HG03060 (cell line): ENCODE data around the gene DUSP8.

Experiments
- ATAC-seq: cut with Tn5 transposase; IDR thresholded peaks from one replicate; pipeline ENCODE4 v1.9.1; 2021; ENCODE audit warnings: low read depth, moderate number of reproducible peaks; ENCODE audit not compliant: unreplicated experiment

The DUSP8 gene

DNA sequence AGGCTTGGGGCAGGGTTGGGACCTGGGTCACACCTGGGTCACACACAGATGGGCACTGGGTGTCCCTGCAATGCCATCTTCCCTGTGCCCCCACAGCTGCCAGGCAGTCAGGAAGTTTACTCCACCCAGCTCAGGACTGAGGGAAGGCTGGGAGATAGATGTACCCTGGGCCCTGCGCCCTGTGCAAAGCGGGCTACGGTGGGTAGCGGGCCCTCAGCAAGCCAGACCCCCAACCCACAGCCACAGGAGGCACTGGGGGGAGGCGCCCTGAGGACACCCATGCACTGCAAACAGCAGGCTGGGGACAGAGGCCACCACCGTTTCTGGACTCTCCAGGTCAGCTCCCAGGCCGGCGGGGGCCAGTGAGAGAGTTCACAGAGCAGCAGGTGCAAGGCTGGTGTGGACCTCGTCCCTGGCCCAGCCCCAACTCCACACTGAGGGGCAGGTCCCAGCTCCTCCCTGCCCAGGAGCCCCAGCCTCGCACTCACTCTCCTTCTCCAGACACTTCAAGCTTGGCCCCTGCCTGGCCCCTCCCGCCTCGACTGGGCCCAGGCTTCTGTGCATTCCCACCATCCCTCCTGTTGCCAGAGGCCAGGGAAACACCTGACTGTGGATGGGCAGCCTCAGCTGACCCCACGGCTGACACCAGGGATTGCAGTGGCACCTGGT is 4.9 kb downstream of the DUSP8 start:
- ATAC-seq = no peak

DNA sequence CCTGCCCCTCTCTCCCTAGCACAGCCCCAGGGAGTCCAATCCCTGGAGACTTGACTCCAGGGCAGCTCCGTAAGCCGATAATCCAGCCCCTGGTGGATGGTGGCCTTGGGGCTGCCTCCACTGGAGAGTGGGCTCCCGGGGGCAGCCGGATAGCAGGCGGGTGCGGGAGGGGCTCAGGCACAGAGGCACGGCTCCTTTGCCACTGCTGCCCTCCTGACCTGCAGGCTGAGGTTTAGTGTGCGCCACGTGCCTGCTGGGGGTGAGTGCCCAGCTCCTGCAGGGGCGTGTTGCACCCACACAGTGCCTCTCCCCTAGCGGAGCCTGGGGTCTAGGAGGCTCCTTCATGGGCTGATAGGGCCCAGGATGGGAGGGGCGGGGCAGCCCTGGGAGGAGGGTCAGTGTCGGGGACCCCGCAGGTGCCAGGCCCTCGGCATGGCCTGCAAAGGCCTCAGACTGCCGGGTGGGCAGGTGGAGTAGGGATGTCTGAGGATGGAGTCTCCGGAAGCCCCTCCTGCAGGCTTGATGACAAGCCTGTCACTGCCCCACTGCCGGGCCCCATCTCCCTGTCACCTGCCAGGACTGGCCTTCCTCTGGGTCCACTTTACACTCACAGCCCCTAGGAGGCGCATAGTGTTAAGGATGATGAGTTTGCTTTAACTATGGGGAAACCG is 5.6 kb downstream of the DUSP8 start:
- no peak for ATAC-seq

DNA sequence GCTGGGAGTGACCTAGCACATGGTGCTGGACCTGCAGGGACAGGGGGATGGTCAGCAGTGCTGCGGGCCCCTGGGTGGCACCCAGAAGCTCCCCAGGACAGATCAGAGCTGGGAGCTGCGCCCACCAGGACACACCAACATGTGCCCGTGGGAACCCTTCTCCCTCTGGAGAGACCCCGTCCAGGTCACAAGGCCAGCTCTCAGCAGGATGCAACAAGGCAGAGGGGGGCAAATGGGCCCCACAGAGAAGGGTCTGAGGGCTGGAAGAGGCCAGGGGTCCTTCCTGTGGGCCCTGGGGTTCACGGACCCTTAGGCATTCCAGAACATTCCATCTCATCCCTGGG is 6.2 kb downstream of the DUSP8 start:
- no peak for ATAC-seq

DNA sequence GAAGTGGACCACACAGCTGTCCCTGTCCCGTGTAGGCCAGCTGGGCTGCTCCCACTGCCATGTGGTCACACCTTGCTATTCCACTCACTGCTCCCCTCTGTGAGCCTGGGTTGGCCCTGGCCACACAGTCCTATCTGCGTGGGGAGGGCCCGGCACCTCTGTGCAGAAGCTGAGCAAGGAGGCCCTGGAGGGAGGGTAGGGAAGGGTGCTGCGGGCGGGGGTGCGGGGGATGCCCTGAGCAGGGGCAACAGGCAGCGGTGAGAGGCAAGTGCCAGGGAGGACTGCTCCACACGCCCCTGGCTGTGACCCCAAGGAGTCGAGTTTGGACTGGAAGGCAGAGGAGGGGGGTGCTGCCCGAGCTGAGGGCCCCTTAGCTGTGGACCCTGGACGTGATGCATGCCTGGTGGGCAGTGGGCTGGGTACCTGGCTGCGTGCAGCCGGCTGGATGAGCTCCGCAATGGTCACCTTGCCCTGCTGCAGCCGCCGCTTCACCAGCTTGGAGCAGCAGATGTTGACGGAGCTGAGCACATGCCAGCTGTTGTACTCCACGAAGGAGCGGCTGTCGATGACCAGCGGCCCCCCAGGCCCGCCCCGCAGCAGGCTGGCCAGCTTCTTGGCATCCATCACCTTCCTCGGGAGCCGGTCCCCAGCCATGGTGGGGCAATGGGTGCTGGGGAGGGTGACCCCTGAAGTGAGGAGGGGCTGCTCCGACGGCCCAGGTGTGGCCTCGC is 6.7 kb downstream of the DUSP8 start:
- no peak for ATAC-seq

DNA sequence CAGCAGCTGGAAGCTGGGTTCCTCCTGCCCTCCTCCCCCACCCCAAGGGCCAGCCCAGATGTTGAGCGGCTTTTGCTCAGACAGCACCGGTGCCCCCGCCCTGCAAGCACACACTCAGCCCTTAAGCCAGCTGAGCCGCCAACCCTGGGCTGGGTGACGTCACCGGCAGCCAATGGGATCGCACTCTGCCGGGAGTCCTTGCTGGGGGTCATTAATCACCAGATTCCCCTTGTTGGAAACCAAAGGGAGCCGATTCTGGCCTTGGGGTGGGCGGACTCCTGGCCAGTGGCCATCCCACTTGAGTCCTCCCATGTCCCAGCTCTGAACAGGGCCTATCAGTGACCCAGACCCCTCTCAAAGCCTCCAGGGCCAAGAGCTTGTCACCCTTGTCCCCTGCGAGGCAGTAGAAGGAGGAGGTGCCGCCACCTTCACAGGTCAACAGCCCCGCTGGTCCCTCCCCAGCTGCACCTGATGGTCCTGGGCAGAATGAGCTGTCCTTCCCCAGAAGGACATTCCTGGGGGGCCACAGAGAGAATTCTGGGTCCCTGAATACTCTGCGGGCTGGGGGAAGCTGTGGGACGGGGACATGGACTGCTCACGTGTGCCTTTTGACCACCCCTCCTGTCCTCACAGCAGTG is 7.4 kb downstream of the DUSP8 start:
- ATAC-seq = no peak

DNA sequence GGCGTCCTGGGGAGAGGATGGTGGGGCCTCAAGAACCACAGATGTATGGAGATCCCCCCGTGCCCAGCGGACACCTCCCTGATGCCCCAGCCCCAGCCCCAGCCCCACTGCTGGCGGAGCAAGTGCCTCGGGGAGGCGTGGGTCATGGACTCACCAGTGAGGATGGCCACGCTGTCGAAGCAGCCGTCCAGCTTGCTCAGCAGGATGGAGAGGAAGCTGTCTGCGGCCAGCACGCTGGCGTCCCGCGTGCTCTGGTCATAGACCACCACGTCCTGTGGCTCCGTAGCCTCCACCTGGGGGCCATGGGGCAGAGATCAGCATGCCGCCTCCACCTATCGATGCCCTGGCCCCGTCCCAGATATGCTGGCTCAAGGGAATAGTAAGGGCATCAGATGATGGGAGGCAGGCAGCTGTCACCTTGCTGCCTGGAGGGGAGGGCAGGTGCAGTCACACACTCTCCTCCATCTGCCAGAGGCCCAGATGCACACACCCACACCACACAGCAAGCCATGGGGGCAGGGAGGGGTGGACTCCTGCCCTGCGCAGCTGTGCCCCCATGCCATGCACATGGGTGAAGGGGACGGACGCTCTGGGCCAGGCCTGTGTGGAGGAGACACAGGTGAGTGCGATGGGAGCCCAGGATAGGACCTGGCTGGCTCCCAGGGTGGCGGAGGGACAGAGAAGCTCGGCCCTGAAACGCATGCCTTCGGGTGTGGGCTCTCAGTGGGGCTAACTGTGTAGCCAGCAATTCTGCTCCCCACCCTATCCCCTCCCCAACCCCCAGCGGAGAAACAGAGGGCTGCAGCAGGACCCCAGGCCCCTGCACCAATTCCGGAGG is 8.2 kb downstream of the DUSP8 start:
- ATAC-seq = no peak

DNA sequence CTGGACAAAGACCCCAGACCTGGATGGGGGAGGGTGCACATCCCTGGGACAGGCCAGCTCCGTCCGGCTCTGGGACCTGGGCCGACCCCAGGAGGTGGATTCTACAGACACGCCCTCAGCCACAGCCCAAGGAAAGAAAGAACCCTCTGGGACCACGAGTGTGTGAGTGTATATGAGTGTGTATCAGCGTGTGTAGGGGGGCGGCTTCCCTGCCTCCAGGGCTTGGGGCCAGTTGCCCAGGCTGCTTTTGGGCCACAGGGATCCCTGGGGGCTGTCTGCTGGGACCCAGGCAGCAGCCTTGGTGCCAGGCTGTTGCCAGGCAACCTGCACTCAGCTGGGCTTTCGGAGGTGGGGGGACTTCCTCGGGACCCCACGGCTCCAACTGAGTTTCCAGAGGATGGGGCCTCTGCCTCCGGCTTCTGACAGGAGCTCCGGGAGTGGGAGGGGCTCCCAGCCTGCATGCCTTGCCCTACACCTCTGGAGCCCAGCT is 8.9 kb downstream of the DUSP8 start:
- no peak for ATAC-seq

DNA sequence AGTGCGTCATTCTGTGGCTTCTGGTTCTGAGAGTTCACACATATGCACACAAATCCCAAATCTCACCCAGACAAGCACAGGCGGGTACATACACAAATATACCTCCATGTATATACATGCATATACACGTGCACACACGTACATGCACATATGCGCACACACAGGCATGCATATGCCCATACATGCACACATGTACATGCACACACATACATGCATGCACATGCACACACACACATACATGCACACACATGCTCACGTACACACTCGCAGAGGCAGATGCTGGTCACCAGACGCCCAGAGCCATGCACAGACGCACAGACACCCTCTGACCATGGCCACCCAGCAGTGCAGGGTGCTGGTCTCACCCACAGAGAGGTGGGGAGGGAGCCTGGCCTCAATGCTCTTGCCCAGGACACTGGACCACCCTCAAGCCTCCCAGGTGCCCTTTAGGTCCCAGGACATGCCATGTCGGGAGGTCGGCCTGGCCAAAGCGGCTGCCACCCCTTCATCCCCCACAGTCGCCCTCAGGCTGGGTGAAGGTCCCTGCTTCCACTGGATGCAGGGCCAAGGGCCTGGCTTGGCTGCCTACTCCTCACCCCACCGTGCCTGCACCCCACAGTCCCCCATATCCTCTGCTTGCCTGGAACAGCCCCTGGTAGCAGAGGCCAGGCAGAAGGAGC is 9.5 kb downstream of the DUSP8 start:
- no peak for ATAC-seq

DNA sequence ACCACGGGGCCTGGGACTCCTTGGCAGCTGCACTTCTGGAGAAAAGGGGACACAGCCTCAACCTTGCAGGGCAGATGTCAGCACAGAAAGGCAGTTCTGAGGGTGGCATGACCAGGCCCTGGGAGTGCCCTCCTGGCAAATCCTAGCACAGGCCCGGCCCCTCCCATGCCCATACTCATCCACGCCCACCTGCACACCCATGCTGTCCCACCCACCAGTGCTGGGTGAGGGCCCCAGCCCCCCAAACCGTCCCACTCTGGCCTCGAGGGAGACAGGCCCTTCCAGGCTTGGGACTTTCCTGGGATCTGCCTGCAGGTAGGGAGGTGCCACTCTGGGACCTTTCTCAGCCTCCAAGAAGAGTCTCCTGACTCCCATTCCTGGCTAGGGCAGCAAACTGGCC is 10.1 kb downstream of the DUSP8 start:
- ATAC-seq = no peak

DNA sequence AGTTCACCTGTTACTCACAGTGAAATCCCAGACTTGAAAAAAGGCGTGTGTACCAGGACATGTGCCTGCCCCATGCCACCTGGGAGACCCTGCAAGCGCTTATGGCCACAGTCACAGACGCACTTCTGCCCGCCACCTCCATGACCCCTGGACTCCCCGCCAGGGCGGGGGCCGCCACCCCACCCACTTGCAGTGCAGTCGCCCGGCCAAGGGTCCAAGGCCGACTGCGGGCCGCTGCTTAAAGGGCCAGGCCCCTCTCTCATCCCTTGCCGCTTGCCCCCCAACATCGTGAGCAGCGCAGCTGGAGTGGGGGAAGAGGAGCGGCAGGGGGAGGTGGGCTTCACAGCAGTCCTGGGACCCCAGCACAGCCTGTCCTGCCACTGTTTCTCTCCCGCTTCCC is 10.8 kb downstream of the DUSP8 start:
- ATAC-seq = no peak

DNA sequence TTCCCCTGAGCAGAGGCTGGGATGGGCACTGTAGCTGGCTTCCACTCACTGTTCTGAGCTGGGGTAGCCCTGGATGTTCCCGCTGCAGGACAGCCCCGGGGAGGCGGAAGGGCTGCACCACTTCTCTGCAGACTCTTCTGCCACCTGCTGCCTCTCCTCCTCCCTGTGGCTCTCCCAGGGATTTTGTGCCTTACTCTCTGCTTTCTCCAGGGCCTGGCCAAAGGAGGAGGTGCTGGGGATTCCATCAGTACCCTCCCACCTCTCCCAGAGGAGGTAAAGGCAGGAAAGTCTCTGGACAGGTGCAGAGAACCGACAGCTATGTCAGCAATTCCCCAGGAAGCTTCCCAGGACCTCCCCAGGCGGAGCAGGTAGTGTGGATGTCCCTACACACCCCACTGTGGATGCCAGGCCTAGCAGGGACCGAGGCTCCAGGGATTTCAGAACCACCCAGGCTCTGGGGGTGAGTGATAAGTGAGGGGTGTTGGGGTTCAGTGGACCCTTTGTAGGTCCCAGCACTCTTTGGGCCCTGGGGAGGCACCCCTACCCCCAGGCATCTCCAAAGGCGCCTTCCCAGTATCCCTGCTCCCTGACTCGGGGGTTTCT is 11.3 kb downstream of the DUSP8 start:
- ATAC-seq = no peak

DNA sequence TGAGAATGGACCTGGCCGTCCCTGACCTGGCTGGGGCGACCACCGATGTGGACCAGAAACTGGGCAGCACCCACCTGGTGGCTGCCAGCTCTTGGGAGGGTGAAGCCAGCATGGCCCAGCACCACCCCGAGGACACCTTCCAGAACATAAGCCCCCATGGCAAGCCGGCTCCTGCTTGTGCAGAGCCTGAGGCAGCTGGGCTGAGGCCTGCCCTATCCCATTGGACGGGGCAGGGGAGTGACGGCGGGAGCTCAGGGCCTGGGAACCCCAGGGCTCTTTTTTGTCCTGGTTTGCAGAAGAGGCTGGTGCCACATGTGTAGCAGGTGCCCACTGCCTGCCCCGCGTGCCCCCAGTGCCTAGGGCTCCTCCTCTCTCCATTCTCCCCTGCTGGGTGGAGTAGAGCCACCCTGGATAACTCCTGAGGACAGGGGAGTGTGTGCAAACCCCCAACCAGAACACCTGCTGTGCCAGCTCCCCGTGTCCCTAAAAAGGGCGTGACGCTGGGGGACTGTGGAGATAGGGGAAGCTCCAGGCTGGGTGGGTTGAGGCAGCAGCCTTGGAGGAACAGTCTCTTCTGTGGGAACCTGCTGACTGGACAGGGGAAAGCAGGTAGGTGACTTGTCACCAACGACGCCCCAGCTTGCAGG is 11.9 kb downstream of the DUSP8 start:
- no peak for ATAC-seq

DNA sequence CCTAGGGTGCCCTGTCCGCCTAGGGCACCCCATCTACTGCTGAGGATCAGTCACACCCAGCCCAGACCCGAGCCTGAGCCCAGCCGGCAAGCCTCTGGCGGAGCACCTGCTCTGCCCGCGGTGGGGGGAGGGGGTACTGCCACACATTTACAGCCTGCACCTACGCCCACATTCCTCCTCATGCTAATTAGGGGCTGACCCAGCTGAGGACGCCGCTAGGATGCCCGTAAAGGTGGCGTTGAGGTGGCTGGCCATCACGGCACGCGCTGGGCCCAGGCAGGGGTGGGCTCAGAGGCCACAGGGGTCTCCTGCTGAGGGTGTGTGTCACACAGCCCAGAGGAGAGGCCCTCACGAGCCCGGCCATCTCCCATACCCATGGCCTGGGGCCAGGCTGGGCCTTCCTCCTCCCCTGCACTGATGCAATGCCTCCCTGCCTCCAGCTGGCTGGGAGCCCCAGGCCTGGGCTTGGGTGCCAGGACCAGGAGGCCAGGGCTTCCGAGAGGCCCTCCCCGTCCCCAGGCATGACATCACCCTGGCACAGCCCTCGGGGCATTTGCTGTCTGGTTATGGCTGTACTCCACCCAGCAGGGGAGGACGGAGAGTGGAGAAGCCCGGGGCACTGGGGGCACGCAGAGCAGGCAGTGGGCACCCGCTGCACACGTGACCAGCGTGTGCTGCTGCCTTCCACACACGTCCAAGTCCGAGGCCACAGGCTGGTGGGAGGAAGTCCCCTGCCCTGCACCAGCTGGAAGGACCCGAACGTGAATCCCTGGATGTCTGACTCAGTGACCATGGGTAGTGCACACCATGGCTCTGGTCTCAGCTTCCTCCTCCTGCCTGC is 12.7 kb downstream of the DUSP8 start:
- ATAC-seq = no peak

DNA sequence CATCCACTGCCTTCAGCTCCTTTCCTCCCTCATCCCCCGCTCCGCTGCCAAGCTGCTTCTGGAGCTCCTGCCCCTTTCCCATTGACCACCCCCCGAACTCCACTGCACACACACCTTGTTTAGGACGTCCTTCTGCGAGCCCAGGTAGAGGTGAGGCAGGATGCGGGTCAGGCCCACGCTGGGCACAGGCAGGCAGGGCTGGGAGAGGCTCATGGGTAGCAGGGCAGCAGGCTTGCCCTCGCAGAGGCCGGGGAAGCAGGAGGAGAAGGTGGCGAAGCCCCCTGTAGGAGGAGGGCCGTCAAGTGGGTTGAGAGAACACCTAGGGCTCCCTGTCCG is 13.3 kb downstream of the DUSP8 start:
- no peak for ATAC-seq

DNA sequence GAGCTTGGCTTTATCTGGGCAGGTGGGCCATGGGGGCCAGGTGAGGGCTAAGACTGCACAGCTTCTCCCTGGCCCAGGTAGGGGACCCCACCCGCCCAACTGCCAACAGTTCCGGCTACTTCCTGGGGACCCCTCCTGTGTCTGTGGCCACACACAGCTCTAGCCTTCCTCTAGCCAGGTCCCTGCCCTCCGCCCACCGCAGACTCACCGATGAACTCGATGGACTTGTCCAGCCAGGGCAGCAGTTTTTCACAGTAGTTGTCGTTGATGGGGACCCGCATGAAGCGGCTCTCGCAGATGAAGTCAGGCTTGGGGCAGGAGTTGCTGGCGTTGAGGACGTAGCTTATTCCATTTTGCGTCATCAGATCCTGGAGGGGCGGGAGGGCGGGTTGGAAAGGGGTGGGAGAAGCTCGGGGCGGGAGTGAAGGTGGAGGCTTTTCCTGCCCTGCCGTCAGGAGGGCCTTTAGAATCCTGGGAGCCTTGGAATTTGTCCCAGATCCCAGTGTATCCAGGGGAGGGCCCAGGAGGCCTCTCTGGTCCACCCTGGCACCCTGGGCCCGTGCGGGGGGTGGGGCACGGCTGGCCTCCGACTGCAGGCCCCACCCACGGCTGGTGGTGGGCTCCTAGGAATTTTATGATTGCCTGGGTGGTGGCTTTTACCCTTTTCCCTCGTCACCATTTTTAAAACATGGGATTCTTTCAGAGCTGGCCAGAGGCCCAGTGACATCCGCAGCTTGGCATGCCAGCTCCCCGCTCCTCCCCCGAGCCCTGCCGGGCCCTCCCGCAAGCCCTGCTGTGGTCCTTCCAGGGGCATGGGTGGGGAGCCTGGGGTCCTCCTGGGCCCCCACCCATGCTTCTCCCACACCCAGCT is 13.9 kb downstream of the DUSP8 start:
- no peak for ATAC-seq

DNA sequence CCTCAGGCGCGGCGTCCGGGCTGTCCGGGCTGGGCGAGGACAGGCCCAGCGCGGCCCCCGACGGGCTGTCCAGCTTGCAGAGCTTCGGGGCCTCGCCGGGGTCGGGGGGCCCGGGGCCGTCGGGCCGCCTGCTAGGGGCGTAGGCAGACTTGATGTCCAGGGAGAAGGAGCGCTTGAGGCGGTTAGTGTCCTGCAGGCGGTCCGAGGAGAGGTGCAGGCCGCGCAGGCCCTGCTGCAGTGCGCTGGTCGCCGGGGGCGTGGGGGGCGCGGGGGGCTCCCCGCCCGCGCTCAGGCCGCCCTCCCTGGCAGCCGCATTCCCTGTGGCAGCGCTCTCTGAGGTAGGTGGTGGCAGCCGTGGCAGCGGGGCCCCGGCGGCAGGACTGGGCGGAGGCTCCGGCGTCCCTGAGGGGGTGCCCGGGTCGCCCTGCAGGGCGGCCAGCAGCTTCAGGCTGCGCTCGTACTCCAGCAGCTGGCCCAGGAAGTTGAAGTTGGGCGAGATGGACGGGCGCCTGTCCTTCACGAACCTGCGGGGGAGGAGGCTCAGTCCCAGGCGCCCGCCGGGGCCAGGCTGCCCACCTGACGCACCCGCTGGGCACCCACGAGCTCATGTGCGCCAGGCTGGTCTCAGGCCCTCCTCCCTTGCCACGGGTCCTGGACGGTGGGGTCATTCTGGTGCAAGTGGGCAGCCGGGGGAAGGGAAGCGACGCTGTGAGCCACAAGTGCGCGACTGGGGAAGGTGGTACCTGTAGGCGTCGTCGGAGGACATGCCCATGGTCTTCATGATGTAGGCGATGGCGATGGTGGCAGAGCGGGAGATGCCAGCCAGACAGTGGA is 14.8 kb downstream of the DUSP8 start:
- ATAC-seq = no peak
